Gastrocnemius medialis (tissue), 4 donors: Measurements from ENCODE around the gene ZFP1. TPM values are rescaled to one million over a fixed set of nuclear protein-coding genes. Genes with fewer than 3 reads are reported as not detected.
"Not testable (repeated sequence)": the region's sequence is repeated elsewhere in the genome, so short reads cannot be mapped to it uniquely, and the experiment has no call there.

Experiments used
- ATAC-seq, 2 donors: fragments of 150-250 bp; one replicate each; pipeline ENCODE4 v1.9.1; 2016
- DNase-seq, 2 donors: peaks; one replicate each; pipeline ENCODE4 v3.0.0-alpha.2; 2019
- H3K27ac ChIP-seq, 4 donors: fragments of 200-600 bp; sonication (generic); 1 replicate in 1 of 4; 2 replicates in 3 of 4; pipeline ENCODE4 v1.5.1; 2016 to 2018; ENCODE audit warnings: mild to moderate bottlenecking in 2 of 4, moderate library complexity in 1 of 4
- H3K27me3 ChIP-seq, 3 donors: fragments of 200-600 bp; sonication (generic) in 2 of 3; 1 replicate in 1 of 3; 2 replicates in 2 of 3; pipeline versions ENCODE4 v1.5.1 to v1.6.0; 2016 to 2019; ENCODE audit warnings: mild to moderate bottlenecking in 1 of 3, moderate library complexity in 1 of 3
- H3K36me3 ChIP-seq, 2 donors: fragments of 200-600 bp; sonication (generic) in 1 of 2; one replicate each; pipeline ENCODE4 v1.5.1; 2017 to 2018
- H3K4me1 ChIP-seq, 2 donors: fragments of 200-600 bp; sonication (generic) in 1 of 2; one replicate each; pipeline ENCODE4 v1.5.1; 2016 to 2017; ENCODE audit warnings: mild to moderate bottlenecking in 2 of 2
- H3K4me3 ChIP-seq, 4 donors: fragments of 200-600 bp; sonication (generic) in 3 of 4; 1 replicate in 1 of 4; 2 replicates in 3 of 4; pipeline ENCODE4 v1.5.1; 2016 to 2019; ENCODE audit warnings: mild to moderate bottlenecking in 2 of 4
- H3K9me3 ChIP-seq, 3 donors: fragments of 200-600 bp; sonication (generic) in 2 of 3; 1 replicate in 1 of 3; 2 replicates in 2 of 3; pipeline ENCODE4 v1.5.1; 2016 to 2019
- CTCF ChIP-seq, 5 experiments: fragments of 450-650 bp in 3 of 5; fragments of 200-600 bp in 2 of 5; sonication (generic) in 2 of 5; IDR thresholded peaks in 4 of 5; conservative IDR thresholded peaks in 1 of 5; 1 replicate in 4 of 5; 2 replicates in 1 of 5; pipeline ENCODE4 v1.5.1; 2016 to 2019; ENCODE audit warnings: antibody characterized with exemption in 5 of 5, mild to moderate bottlenecking in 3 of 5, moderate library complexity in 3 of 5
- POLR2A ChIP-seq, 2 donors: fragments of 450-650 bp; IDR thresholded peaks; one replicate each; pipeline ENCODE4 v1.6.1; 2017; ENCODE audit warnings: antibody characterized with exemption in 2 of 2, mild to moderate bottlenecking in 2 of 2, moderate library complexity in 2 of 2
- in situ Hi-C, 4 donors: fragments of 200-750 bp; cut with MboI; loops; one replicate each; pipeline versions ENCODE4 v1.15.0 to v1.8.0; 2017; ENCODE audit warnings: low sequenced_read_pairs in 4 of 4
- intact Hi-C: fragments of 100-400 bp; cut with DNase I; formaldehyde crosslinking; loops from one replicate; pipeline ENCODE4 v1.15.1; 2023; ENCODE audit warnings: low total_unique reads
- total RNA-seq, 4 donors: library from RNA; depleted of rRNA; stranded (reverse); fragments of >200 nt; gene quantifications; one replicate each; pipeline versions ENCODE4 v1.1.0 to v1.2.3, GENCODE V29; 2016

The ZFP1 gene
- total RNA-seq, 4 donors from 2014 or later = 4.1 to 11.0 (median 6.5) TPM

GRCh38 chr16:75198135-75198600, 49.8 kb downstream of the ZFP1 start:
- intact Hi-C loops (loop anchor here (5.0 kb wide), 1 partner anchor 264 kb away; the partner anchor contains the start of gene TMEM170A), in situ Hi-C loops (loop anchor here in 3 of 4 donors (5.0 to 25.0 kb wide), 4 partner anchors 184 to 564 kb away; no protein-coding TSS in a partner anchor)
- no peak overlapping the region for H3K27ac ChIP-seq
- no peak overlapping the region for H3K4me3 ChIP-seq
- no peaks in the 10 kb centered on the region for H3K9me3 ChIP-seq
- TF ChIP-seq CTCF (IDR thresholded peaks at IDR 0.05 in 4 of 5, conservative IDR thresholded peaks at IDR 0.05 in 1 of 5) = no peak
- no peak for TF ChIP-seq POLR2A (IDR thresholded peaks at IDR 0.05)
- DNase-seq = no peak
- ATAC-seq = no peak
- no peaks in the 10 kb centered on the region for H3K36me3 ChIP-seq
- H3K27me3 ChIP-seq = peaks cover 0 to 10% (median 7%) of the 10 kb centered on the region in 3 donors
- no peaks in the 10 kb centered on the region for H3K4me1 ChIP-seq

GRCh38 chr16:75202069-75202590, 53.8 kb downstream of the ZFP1 start:
- in situ Hi-C loops = loop anchor here in 2 of 4 donors (5.0 to 25.0 kb wide), 2 partner anchors 185 to 560 kb away; no protein-coding TSS in a partner anchor
- H3K4me1 ChIP-seq = no peaks in the 10 kb centered on the region
- H3K36me3 ChIP-seq = no peaks in the 10 kb centered on the region
- H3K9me3 ChIP-seq = no peaks in the 10 kb centered on the region
- no peak overlapping the region for H3K4me3 ChIP-seq
- DNase-seq (no peak), ATAC-seq (no peak)
- peak overlapping the region in 1 of 4 donors; percentile 68 for H3K27ac ChIP-seq
- intact Hi-C loops = loop anchor here (10.0 kb wide), 1 partner anchor 443 kb away; the partner anchor contains the start of genes KARS1 and TERF2IP
- TF ChIP-seq POLR2A (IDR thresholded peaks at IDR 0.05) (no peak), CTCF (IDR thresholded peaks at IDR 0.05 in 4 of 5, conservative IDR thresholded peaks at IDR 0.05 in 1 of 5) (no peak)
- H3K27me3 ChIP-seq = peaks cover 0 to 10% (median 7%) of the 10 kb centered on the region in 3 donors

GRCh38 chr16:75203096-75203495, 54.8 kb downstream of the ZFP1 start:
- no peak for TF ChIP-seq POLR2A (IDR thresholded peaks at IDR 0.05)
- no peaks in the 10 kb centered on the region for H3K36me3 ChIP-seq
- DNase-seq (peak in 1 of 2 donors; percentile 41), ATAC-seq (peak in 1 of 2 donors; percentile 36)
- no peaks in the 10 kb centered on the region for H3K9me3 ChIP-seq
- H3K27me3 ChIP-seq = peaks cover 0 to 4% (median 3%) of the 10 kb centered on the region in 3 donors
- in situ Hi-C loops = loop anchor here in 2 of 4 donors (5.0 to 25.0 kb wide), 2 partner anchors 184 to 559 kb away; no protein-coding TSS in a partner anchor
- peak overlapping the region in 1 of 4 donors; percentile 68 for H3K27ac ChIP-seq
- H3K4me3 ChIP-seq = no peak overlapping the region
- H3K4me1 ChIP-seq = no peaks in the 10 kb centered on the region
- intact Hi-C loops = loop anchor here (10.0 kb wide), 1 partner anchor 442 kb away; the partner anchor contains the start of genes KARS1 and TERF2IP

GRCh38 chr16:75203667-75204409, 55.5 kb downstream of the ZFP1 start:
- intact Hi-C loops = loop anchor here (10.0 kb wide), 1 partner anchor 441 kb away; the partner anchor contains the start of genes KARS1 and TERF2IP
- H3K4me1 ChIP-seq = no peaks in the 10 kb centered on the region
- ATAC-seq (no peak), DNase-seq (no peak)
- in situ Hi-C loops = loop anchor here in 2 of 4 donors (5.0 to 25.0 kb wide), 2 partner anchors 183 to 558 kb away; no protein-coding TSS in a partner anchor
- H3K9me3 ChIP-seq = no peaks in the 10 kb centered on the region
- H3K4me3 ChIP-seq = no peak overlapping the region
- no peaks in the 10 kb centered on the region for H3K27me3 ChIP-seq
- H3K36me3 ChIP-seq = no peaks in the 10 kb centered on the region
- peak overlapping the region in 1 of 4 donors; percentile 52 for H3K27ac ChIP-seq
- TF ChIP-seq POLR2A (IDR thresholded peaks at IDR 0.05) (no peak), CTCF (IDR thresholded peaks at IDR 0.05 in 4 of 5, conservative IDR thresholded peaks at IDR 0.05 in 1 of 5) (no peak)

- H3K27me3 ChIP-seq = no peaks in the 10 kb centered on the region
- no peak for ATAC-seq
- intact Hi-C loops (loop anchor here (10.0 kb wide), 1 partner anchor 440 kb away; the partner anchor contains the start of genes KARS1 and TERF2IP), in situ Hi-C loops (loop anchor here in 2 of 4 donors (5.0 to 25.0 kb wide), 2 partner anchors 183 to 558 kb away; no protein-coding TSS in a partner anchor)
- H3K27ac ChIP-seq = no peak overlapping the region
- H3K4me3 ChIP-seq = no peak overlapping the region
- H3K36me3 ChIP-seq = no peaks in the 10 kb centered on the region
- no peaks in the 10 kb centered on the region for H3K9me3 ChIP-seq
- TF ChIP-seq CTCF (IDR thresholded peaks at IDR 0.05 in 4 of 5, conservative IDR thresholded peaks at IDR 0.05 in 1 of 5) (no peak), POLR2A (IDR thresholded peaks at IDR 0.05) (no peak)
- DNase-seq = no peak
- H3K4me1 ChIP-seq = no peaks in the 10 kb centered on the region
Observed at GRCh38 chr16:75204410-75204758, 56.1 kb downstream of the ZFP1 start.

GRCh38 chr16:75204905-75205304, 56.6 kb downstream of the ZFP1 start:
- H3K4me3 ChIP-seq, DNase-seq, ATAC-seq, H3K27ac ChIP-seq, H3K9me3 ChIP-seq, H3K4me1 ChIP-seq, H3K27me3 ChIP-seq, H3K36me3 ChIP-seq: not testable (repeated sequence)
- in situ Hi-C loops (loop anchor here in 2 of 4 donors (5.0 to 25.0 kb wide), 2 partner anchors 182 to 557 kb away; no protein-coding TSS in a partner anchor), intact Hi-C loops (loop anchor here (10.0 kb wide), 1 partner anchor 440 kb away; the partner anchor contains the start of genes KARS1 and TERF2IP)

DNA sequence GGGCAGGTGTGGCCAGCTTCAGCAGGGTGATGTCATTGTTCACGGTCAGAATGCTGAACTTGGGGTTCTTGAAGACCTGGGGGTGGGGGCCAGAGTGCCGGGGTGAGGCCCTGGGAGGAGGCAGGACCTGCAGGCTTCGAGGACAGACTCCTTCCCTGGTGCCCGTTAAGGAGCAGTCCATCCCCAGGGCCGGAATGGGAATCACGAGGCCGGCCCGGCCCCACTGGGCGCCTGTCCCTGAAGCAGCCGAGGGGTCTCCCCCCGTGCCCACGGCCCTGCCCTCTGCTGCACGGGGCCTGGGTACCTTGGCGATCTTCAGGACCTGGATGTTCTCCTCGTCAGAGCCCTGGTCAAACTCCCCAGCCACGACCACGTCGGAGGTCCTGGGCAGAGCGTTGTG, 57.1 kb downstream of the ZFP1 start:
- in situ Hi-C loops = loop anchor here in 1 of 4 donors (25.0 kb wide), 1 partner anchor 557 kb away; no protein-coding TSS in a partner anchor

More for the DNA sequence above, 57.1 kb downstream of the ZFP1 start:
- intact Hi-C loops = loop anchor here (10.0 kb wide), 1 partner anchor 439 kb away; the partner anchor contains the start of genes KARS1 and TERF2IP
- not testable (repeated sequence) for H3K27ac ChIP-seq, H3K4me3 ChIP-seq, H3K27me3 ChIP-seq, ATAC-seq, H3K36me3 ChIP-seq, DNase-seq, H3K9me3 ChIP-seq, H3K4me1 ChIP-seq
